Umbilical cord (tissue), 2 donors: ENCODE results near the gene KRTAP10-3. TPM values are rescaled to one million over a fixed set of nuclear protein-coding genes. Genes with fewer than 3 reads are reported as not detected.

ENCODE experiments used
- DNase-seq: peaks from one replicate; pipeline ENCODE4 v3.0.0-alpha.2; 2015; ENCODE audit warnings: low spot score
- total RNA-seq: library from RNA; depleted of rRNA; stranded (reverse); fragments of >200 nt; gene quantifications from one replicate; pipeline ENCODE4 v1.2.3, GENCODE V29; 2014; ENCODE audit warnings: low replicate concordance; ENCODE audit not compliant: insufficient read depth

Gene KRTAP10-3
- total RNA-seq, 1 donor from 2014 or later, result not detected

DNA sequence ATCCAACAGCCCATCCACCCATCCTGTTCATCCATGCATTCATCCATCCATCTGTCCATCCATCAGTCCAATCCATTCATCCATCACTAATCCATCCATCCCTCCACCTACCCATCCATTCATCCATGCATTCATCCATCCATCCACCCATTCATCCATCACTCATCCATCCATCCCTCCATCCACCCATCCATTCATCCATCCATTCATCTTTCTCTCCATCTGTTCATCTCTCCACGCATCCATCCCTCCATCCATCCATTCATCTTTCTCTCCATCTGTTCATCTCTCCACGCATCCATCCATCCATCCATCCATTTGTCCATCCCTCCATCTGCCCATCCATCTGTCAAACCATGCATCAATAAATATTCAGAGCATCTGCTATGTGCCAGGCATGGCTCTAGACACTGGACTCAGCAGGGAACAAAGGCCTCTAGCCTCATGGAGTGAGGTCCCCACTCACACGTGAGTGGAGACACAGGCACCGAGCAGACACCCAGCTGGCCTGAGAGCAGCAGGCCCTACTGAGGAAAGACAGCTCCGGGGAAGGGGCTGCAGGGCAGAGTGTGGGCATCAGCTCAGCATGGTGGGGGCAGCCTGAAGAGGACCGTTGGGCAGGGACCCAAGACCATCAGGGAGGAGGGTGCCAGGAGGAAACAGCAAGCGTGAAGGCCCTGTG lies 28.2 kb downstream of the KRTAP10-3 start:
- no peak for DNase-seq

DNA sequence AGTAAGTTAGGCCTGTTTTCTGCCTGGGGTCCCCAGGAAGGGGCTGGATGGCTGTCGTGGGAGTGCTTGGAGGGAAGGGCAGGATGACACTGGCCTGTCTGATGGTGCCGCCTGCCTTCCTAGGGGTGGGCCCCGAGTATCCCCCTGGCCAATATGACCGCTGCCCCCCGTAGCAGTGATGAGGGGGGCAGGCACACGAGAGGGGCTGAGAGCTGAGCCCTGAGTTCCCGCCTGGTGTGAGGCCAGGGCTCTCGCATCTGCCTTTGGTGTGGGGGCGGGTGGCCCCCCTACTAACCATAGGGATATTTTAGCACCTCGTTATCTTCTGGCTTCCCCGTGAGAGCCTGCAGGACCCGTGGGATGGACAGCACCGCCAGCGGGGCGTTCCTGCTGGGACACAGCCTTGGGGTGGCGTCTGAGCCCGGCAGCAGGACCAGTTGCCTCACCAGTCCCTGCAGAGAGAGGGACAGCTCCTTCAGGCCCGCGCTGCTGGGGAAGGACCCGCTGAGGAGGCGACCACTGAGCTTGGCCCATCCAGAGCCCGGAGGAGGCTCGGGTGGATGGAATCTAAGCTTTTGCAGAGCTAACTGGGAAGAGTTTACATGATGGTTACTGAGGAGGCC lies 29.0 kb downstream of the KRTAP10-3 start:
- DNase-seq, result no peak

DNA sequence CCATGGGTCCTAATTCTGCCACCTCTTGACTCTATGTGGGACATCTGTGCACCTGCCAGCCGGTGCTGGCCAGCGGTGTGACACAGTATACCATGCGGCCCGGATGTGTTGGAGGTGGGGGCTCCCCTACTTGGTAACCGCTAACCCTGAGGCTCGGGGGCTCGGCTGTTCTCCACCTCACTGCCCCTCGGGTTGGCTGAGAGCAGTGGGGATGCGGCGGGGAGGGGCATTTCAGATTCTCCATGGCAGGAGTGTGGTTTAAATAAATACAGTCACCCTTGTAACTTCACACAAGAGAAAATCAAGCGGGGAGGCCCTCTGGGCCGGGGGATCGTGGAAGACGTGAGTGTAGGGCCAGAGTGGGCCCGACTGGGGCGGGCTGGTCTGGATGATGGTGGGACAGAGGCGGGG lies 29.6 kb downstream of the KRTAP10-3 start:
- DNase-seq, result no peak

DNA sequence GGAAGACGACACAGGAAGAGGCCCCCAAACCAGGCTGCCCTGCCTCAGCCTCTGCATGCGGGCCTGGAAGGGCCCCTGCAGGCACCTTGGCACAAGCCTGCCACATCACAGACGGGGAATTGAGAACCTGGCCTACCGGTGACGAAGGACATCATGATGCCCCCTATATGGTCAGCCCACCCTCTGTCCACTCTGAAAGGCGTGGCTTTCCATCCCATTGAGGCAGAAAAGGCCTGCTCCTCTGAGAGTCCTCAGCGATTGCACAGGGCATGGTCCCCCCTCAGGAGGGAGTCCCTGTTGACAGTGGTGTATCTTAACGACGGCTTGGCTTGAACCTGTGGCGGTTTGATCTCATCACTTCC lies 30.0 kb downstream of the KRTAP10-3 start:
- no peak for DNase-seq

DNA sequence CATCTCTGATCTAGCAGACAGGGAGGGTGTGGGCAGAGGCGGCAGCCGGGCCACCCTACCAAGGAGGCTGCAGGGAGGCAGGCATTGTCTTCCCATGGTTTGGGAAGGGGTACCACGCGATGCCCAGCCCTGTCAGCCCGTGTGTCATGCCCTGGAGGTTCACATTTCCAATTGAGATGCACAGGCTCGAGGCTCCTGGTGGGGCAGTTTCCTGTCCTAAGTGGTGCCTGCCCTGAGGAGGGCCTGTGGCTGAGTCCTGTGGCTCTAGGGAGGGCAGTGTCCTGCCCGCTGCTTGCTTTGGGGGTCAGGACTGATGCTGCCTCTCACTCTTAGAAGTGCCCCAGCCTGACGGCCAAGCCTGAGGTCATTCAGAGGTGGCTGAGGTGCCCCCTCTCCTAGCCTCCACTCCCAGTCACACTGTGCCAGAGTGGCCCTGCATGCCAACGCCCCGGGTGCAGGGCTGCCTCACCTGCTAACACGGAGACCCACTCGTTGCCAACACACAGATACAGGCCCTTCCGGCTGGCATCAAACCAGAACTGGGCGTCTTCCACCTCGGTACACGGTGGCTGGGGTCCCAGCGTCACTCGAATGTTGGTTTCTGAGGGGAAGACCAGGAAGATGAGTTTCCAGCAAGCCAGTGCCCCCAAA lies 30.5 kb downstream of the KRTAP10-3 start:
- no peak for DNase-seq

DNA sequence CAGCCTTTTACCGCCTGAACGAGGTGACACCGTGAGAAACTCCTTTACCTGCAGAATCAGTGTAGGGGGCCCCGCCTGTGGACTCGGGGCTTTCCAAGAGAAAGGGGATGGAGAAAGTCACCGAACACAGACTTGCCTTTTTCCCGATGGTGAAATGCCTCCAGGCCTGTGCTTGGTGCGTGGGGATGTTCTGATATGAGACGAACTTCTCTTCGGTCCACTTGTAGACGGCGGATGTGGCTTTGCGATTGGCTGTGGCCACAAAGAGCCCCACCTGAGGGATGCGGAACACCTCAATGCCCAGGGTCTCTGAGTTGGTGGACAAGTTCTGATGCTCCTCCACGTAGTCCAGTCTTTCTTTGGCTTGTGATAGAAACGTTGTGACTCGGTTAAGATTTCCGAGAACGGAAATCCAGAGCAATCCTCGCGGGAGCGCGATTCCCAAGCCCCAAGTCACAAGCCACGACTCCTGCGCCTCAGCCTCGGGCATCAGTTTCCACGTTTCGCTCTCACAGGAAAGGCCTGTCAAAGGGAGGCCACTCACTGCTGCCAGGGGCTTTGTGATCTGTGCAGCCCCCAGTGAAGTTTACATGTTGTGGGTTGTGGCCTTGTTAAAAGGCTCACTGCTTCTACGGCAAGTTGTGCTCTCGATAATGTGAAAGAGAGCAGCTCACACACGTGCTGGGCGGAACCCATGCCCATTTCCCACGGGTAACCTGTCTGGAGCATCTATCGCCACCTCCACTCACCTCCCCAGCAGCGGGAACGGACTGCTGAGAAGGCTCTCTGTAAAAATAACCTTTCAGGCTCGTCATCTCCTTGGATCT lies 31.2 kb downstream of the KRTAP10-3 start:
- no peak for DNase-seq

DNA sequence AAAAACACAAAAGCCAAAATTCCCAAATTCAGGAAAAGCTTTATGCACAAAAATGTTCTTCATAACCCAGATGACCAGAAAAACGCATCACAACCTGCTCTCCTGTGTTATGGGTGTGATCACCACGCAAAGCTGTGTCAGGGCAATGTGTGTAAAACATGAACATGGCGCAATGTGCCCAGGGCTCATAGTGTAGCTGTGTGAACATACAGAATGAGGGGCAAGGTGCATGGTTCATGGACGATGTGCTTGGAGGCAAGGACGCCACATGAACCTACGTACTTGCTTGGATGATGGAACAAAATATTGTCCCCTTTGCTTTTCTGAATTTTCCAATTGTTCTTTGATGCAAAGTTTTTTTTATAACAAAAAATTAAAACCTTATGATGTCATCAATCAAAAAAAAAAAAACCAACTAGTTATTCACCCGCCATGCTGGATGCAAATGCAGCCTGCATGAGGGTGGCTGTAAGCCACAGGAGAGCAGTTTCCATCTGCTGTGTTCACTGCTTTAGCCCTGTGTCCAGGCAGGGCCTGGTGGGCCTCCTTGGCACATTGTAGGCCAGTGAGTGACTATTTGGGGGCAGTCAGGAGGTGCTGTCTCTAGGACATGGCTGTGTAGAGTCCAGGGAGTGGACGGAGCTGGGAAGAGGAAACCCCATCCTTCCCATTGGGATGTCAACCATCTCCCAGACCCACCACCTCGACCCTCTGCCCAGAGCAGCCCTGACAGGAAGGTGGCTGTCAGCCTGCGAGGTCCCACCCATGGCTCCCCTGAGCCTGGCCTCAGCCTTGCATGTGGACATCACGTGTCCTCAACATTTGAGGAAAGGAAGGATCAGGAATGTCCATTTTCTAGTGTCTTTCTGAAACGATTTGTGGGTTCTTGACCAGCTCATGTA lies 32.2 kb downstream of the KRTAP10-3 start:
- no peak for DNase-seq

DNA sequence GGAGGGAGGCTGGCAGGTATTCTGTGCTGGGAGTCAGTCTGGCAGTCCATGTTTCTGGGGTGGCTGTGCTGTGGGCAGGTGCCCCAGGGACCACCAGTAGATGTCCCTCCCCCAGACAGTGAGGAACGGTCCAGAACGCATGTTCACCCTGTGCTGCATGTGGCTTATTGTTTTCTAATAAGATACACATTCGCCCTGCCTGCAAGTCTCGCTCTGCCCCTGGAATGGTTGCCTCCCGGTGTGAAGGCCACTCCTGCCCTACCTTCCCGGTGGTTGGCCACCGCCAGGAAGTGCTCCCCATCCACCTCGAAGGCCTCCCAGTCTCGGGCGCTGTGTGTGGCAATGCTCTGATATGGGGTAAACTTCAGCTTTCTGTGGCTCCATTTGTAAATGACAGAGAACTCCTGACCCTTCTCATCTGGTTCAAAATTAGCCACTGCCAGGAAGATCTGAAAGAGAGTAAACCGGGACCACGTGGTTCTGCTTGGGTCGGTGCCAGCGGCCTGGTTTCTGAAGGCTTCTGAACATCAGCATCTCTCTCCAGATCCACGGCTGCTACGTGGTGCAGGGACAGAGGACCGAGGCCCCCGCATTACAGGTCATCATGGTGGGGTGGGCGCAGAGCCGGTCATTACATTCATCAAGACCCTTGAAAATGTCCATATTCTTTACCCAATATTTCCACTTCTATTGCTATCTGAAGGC lies 33.1 kb downstream of the KRTAP10-3 start:
- DNase-seq, result no peak

DNA sequence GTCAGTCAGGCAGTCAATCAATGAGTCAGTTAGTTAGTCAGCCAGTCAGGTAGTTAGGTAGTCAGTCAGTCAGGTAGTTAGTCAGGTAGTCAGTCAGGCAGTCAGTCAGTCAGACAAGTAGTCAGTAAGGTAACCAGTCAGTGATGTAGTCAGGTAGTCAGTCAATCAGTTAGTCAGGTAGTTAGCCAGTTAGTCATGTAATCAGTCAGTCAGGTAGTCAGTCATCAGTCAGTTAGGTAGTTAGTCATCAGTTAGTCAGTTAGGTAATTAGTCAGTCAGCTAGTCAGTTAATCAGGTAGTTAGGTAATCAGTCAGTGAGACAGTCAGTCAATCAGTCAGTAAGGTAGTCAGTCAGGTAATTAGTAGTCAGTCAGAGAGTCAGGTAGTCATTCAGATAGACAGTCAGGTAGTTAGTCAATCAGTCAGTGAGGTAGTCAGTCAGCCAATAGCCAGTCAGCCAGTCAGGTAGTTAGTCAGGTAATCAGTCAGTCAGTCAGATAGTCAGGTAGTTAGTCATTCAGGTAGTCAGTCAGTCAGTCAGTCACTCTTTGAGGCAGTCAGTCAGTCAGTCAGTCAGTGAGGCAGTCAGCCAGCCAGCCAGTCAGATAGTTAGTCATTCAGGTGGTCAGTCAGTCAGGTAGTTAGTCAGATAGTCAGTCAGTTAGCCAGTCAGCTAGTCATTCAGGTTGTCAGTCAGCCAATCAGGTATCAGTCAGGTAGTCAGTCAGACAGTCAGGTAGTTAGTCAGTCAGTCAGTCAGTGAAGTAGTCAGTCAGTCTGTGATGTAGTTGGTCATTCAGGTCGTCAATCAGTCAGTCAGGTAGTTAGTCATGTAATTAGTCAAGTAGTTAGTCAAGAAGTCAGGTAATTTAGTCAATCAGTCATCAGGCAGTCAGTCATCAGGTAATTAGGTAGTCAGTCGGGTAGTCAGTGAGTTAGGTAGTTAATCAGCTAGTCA lies 33.9 kb downstream of the KRTAP10-3 start:
- DNase-seq, result no peak

DNA sequence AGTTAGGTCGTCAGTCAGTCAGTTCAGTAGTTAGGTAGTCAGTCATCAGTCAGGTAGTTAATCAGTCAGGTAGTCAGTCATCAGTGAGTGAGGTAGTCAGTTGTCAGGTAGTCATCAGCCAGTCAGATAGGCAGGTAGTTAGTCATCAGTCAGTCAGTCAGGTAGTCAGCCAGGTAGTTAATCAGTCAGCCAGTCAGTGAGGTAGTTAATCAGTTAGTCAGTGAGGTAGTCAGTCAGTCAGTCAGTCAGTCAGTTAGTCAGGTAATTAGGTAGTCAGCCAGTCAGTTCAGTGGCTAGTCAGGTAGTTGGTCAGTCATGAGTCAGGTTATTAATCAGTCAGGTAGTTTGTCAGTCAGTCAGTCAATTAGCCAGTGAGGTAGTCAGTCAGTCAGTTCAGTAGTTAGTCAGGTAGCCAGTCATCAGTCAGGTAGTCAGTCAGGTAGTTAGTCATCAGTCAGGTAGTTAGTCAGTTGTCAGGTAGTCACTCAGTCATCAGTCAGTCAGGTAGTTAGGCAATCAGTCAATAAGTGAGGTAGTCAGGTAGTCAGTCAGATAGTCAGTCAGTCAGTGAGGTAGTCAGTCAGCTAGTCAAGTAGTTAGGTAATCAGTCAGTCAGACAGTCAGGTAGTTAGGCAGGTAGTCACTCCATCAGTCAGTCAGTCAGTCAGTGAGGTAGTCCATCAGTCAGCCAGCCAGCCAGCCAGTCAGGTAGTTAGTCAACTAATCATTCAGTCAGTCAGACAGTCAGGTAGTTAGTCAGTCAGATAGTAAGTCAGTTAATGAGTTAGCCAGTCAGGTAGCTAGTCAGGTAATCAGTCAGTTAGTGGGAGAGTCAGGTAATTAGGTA lies 34.8 kb downstream of the KRTAP10-3 start:
- no peak for DNase-seq

DNA sequence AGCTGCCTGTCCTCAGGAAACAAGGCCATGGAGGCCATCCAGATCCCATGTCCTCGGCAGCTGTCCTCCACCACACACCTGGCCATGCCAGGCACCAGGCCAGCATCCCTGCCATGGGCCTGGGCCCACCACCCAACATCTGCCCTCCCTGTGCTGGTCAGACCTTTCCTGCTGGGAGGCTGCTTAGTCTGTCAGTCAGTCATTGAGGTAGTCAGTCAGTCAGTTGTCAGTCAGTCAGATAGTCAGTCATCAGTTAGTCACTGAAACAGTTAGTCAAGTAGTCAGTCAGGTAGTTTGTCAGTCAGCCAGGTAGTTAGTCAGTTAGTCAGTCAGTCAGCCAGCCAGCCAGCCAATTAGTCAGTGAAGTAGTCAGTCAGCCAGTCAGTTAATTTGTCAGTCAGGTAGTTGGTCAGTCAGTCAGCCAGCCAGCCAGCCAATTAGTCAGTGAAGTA lies 35.8 kb downstream of the KRTAP10-3 start:
- DNase-seq, result no peak

DNA sequence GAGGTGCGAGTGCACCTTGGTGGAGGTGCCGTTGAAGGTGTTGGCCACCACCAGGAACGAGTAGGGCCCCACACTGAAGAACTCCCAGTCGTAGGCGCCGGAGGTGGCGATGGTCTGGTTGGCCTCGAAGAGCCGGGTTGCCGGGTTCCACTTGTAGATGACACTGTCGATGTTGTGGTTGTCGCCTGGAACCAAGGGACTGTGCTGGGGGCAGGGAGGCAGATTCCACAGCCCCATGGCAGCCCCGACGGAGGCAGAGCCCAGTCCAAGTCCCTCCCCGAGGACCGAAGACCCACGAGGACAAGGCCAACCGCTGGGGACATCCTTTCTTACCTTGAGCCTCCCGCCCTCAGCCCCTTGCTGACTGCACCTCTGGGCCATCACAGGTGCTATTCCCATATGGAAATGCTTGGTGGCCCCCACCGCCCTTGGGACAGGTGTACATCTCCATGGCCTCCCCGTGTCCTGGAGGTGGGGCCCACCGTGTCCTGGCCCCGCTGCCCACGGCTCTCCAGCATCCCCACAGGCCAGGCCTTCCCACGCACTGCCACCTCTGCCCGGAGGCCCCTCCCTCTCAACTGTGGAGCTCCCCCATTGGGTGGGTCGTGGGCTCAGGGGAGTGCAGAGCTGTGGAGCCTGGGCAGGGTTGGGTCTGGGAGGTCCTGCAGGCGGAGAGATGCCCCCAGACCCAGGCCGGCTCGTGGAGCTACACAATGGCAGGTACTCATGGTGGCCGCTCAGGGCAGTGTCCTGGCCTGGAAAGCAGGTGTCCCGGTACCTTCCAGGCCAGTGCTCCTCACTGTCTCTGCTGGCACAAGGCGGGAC lies 36.5 kb downstream of the KRTAP10-3 start:
- no peak for DNase-seq

DNA sequence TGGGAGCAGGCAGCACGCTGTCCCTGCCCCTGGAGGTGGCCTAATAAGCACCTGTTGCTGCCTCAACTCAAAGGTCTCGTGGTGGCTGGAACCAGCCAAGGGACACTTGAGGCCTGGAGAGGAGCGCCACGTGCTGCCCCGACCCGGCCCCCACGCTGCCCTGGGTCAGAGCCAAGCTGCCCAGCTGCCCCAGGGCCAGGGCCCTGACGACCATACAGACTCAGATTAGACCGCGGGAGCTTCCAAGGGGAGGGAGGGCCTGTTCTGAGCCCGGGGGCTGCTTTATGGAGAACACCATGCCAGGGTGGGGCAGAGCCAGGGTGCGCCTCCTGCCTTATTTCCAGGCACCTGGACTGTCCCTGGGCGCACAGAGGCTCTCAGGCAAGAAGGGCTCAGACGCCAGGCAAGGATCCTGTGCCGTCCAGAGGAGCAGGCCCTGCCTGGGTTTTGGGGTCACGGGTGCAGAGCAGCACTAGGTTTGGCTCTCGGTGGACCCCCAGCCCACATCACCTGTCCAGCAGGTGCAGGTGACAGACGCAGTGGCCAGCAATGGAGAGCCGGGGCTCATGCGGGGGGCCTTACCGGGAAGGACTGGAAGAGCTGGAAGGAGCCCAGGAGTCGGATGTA lies 37.2 kb downstream of the KRTAP10-3 start:
- DNase-seq, result no peak

DNA sequence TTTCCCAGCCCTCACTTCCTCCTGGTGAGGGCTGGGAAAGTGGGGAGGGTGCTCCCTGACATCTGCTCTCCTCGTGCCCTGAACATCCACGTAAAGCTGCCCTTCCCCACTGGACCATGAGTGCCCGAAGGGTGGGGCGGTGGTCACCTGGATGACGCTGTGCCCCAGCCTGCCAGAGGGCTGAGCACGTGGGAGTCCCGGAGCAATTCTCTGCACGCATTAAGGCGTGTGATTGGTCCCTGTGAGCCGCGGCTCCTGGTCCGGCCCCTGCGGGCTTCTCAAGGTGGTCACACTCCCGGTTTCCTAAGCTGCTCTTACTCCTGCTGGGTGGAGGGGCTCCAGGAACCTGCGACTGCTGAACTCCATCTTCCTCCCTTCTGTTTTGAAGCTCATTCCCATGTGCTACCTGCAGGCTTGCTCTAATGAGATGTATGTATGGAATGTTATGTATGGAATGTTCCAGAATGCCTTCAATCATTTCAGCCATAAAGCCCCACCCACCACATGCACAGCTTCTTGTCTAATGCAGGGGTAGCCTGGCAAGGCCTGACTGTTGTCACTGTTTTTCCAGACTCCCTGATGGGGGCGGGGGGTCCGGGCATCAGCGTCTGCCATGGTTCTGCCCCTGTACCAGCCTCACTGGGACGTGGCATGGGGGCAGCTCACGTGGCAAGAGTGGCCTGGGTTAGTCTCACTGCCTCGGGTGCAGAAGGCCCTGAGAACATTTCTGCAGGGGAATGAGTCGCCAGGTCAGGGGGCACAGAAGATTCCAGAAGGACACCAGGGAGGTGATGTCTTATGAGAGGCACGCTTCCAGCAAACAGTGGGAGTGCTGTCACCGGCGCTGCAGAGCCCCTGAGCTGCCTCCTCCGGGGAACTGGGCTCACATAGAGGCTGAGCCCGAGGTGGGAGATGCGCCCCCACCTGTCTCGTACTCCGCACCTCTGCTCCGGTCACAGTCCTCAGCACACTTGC lies 38.0 kb downstream of the KRTAP10-3 start:
- DNase-seq, result no peak
